Sigmoid colon (tissue), 7 donors: ENCODE data around the gene MITF. TPM values are rescaled to one million over a fixed set of nuclear protein-coding genes. Genes with fewer than 3 reads are reported as not detected.

Experiments used
- DNase-seq: peaks from one replicate; pipeline ENCODE4 v3.0.0-alpha.2; 2019
- H3K27ac ChIP-seq, 4 donors: fragments of 200-600 bp; sonication (generic); one replicate each; pipeline ENCODE4 v1.5.1; 2016 to 2019; ENCODE audit warnings: mild to moderate bottlenecking in 1 of 4
- H3K27me3 ChIP-seq, 3 donors: fragments of 200-600 bp; sonication (generic); one replicate each; pipeline ENCODE4 v1.5.1; 2019; ENCODE audit warnings: mild to moderate bottlenecking in 1 of 3
- H3K36me3 ChIP-seq, 4 donors: fragments of 200-600 bp; sonication (generic); one replicate each; pipeline ENCODE4 v1.5.1; 2016 to 2019
- H3K4me1 ChIP-seq, 4 donors: fragments of 200-600 bp; sonication (generic); one replicate each; pipeline ENCODE4 v1.5.1; 2017 to 2019
- H3K4me3 ChIP-seq, 4 donors: fragments of 200-600 bp; sonication (generic); one replicate each; pipeline ENCODE4 v1.5.1; 2017 to 2019; ENCODE audit warnings: mild to moderate bottlenecking in 2 of 4, moderate library complexity in 1 of 4
- H3K9me3 ChIP-seq, 4 donors: fragments of 200-600 bp in 3 of 4; sonication (generic) in 3 of 4; one replicate each; pipeline versions ENCODE4 v1.5.1 to v1.6.1; 2013 to 2019
- EP300 ChIP-seq, 4 donors: sonication (generic); formaldehyde crosslinking; IDR thresholded peaks; one replicate each; pipeline ENCODE4 v1.6.1; 2017; ENCODE audit warnings: antibody characterized with exemption in 4 of 4
- POLR2A ChIP-seq, 2 donors: fragments of 450-650 bp; IDR thresholded peaks; one replicate each; pipeline ENCODE4 v1.6.1; 2016; ENCODE audit warnings: antibody characterized with exemption in 2 of 2, mild to moderate bottlenecking in 2 of 2, moderate library complexity in 2 of 2
- POLR2AphosphoS5 ChIP-seq, 4 donors: sonication (generic); formaldehyde crosslinking; IDR thresholded peaks; one replicate each; pipeline ENCODE4 v1.6.1; 2017; ENCODE audit warnings: antibody characterized with exemption in 4 of 4
- WGBS, 2 donors: extraction: QIAGEN DNeasy Blood & Tissue Kit; methylation state at CpG; one replicate each; pipeline ENCODE4 v1.1.7; 2013; 5-methylcytosine and 5-hydroxymethylcytosine counted together
- intact Hi-C: fragments of 100-400 bp; cut with DNase I; formaldehyde crosslinking; loops from one replicate; pipeline ENCODE4 v1.15.1; 2023
- polyA plus RNA-seq, 3 donors: library from polyadenylated mRNA; stranded (reverse); fragments of 200-250 nt; gene quantifications; one replicate each; pipeline ENCODE4 v1.2.3, GENCODE V29; 2013
- total RNA-seq, 4 donors: library from RNA; depleted of rRNA; stranded (reverse); fragments of >200 nt; gene quantifications; one replicate each; pipeline ENCODE4 v1.1.0, GENCODE V29; 2016
- TF ChIP-seq, protein P1 (sequence below), 4 experiments: fragments of 450-650 bp in 3 of 4; fragments of 200-600 bp in 1 of 4; IDR thresholded peaks; one replicate each; pipeline ENCODE4 v1.5.1; 2016 to 2019; ENCODE audit warnings: antibody characterized with exemption in 4 of 4, mild to moderate bottlenecking in 3 of 4, moderate library complexity in 2 of 4
- donor health status: healthy with polysubstance abuse.
- donor health status: Bipolar disorder and iron deficiency.
- donor health status: healthy.

MITF gene
- total and polyA plus RNA-seq, 7 donors = 2.1 to 73.2 (median 65.4) TPM

DNA sequence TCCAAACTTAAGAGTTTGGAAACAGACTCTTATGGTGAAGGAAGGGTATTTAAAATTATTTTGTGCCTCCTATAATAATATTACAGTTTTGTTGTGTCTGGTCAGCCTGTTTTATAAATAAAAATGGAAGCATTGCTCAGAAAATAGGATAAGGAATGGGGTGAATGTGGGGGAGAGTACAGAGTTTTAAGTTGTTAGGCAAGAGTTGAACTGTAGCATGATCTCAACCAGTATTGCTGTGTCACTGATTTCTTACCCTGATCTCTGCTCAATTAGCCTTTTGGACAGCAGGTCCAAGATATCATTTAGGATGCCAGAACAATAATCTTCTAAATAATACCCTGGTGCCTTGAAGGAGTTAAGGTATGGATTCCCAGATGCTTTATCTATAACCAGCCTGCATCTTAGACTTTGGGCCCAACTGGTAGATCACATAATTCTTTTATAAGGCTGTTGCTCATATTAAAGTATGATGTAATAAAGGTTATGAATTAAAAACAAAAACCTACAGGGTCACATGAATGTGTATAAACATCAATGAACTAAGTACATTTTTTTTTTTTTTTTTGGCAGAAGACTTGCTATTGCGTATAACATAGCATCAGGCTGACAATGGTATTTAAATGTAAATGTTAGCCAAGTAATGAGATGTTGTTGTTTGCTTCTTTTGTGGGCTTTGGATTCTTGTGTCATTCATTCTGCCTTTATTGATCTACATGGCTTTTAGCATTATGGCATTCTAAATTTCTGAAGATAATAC is 70.0 kb downstream of the MITF start:
- H3K36me3 ChIP-seq = no peaks in the 10 kb centered on the region
- TF ChIP-seq POLR2AphosphoS5 (IDR thresholded peaks at IDR 0.05) (no peak), POLR2A (IDR thresholded peaks at IDR 0.05) (no peak), EP300 (IDR thresholded peaks at IDR 0.05) (no peak)
- TF ChIP-seq, protein P1, sequence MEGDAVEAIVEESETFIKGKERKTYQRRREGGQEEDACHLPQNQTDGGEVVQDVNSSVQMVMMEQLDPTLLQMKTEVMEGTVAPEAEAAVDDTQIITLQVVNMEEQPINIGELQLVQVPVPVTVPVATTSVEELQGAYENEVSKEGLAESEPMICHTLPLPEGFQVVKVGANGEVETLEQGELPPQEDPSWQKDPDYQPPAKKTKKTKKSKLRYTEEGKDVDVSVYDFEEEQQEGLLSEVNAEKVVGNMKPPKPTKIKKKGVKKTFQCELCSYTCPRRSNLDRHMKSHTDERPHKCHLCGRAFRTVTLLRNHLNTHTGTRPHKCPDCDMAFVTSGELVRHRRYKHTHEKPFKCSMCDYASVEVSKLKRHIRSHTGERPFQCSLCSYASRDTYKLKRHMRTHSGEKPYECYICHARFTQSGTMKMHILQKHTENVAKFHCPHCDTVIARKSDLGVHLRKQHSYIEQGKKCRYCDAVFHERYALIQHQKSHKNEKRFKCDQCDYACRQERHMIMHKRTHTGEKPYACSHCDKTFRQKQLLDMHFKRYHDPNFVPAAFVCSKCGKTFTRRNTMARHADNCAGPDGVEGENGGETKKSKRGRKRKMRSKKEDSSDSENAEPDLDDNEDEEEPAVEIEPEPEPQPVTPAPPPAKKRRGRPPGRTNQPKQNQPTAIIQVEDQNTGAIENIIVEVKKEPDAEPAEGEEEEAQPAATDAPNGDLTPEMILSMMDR (IDR thresholded peaks at IDR 0.05) = no peak
- 86 to 88% methylated on average over 1 of the region's 1 CpG for WGBS, 2 donors
- H3K9me3 ChIP-seq = no peaks in the 10 kb centered on the region
- H3K27ac ChIP-seq = no peak overlapping the region
- peaks cover 0 to 54% (median 41%) of the 10 kb centered on the region in 4 donors for H3K4me1 ChIP-seq
- no peak for DNase-seq
- H3K4me3 ChIP-seq = no peak overlapping the region
- H3K27me3 ChIP-seq = no peaks in the 10 kb centered on the region
- intact Hi-C loops = no loop called here

DNA sequence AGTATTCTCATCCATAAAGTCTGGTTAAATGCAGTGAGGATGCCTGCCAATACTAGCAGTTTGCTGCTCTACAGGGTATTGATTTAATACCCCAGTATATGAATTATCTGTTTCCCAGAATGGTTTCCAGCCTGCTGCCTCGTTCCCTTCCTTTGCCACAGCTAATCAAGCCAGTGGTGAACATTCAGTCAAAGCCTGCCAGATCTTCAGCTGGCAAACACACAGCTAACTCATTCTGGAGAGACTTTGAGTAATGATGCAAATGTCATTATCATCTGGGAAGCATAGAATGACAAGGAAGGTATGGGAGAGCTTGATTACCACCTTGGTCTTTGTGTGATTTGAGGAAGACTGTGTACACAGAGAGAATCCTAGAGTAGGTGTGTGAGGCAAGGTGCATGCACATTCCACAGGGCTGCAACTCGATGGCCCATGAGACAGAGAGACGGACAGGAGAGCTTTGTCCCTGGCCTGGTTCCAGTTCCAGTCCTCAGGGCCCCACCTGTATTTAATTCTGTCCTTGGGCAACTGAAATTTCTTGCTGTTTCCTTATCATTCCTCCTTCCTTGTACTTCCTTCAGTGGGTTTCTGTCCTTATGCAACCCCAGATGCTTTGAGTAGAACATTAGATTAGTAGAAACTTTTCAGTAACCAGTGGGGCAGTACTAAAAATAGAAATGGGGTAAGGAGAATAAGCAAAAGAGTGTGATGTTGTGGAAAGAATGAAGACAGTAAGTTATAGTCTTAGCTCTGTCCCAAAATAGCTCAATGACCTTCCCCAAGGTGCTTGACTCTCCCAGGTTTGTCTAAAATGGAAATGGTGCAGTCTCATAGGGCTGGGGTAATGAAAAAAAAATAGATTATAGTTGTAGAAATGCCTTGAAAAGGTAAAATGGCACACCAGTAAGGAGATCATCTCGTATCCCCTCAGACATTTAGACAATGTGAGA is 72.5 kb downstream of the MITF start:
- Histone ChIP-seq H3K36me3 (no peaks in the 10 kb centered on the region), H3K27me3 (no peaks in the 10 kb centered on the region), H3K4me1 (peaks cover 0 to 72% (median 47%) of the 10 kb centered on the region in 4 donors), H3K9me3 (no peaks in the 10 kb centered on the region), H3K27ac (no peak overlapping the region), H3K4me3 (no peak overlapping the region)
- intact Hi-C loops = no loop called here
- WGBS, 2 donors = 50 to 64% methylated on average over 4 of the region's 4 CpGs
- no peak for DNase-seq
- no peak for TF ChIP-seq POLR2A (IDR thresholded peaks at IDR 0.05)
- no peak for TF ChIP-seq EP300 (IDR thresholded peaks at IDR 0.05)
- TF ChIP-seq, protein P1 (IDR thresholded peaks at IDR 0.05) = no peak
- TF ChIP-seq POLR2AphosphoS5 (IDR thresholded peaks at IDR 0.05) = no peak

DNA sequence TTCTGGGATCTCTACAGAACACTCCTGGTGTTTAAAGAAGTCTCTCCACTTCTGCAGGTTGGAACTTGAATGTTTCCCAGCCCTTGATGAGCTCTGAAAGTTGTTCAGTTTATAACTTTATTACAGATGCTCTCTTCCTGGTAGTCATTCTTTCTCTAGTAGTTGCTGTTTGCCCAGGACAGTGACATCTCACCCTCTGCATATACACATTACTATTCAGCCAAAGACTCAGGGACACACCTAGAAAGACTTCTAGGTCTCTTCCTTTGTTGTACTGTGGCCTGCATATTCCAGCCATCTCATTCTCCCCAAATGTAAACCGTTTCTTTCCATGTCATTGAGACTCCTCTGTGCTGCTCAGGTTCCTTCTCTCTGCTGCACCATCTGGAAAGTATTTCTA is 76.7 kb downstream of the MITF start:
- no peaks in the 10 kb centered on the region for H3K36me3 ChIP-seq
- H3K4me1 ChIP-seq = peaks cover 0 to 84% (median 62%) of the 10 kb centered on the region in 4 donors
- intact Hi-C loops = no loop called here
- H3K27me3 ChIP-seq = no peaks in the 10 kb centered on the region
- 6 to 51% methylated on average over 1 of the region's 1 CpG for WGBS, 2 donors
- TF ChIP-seq, protein P1 (IDR thresholded peaks at IDR 0.05) = no peak
- H3K27ac ChIP-seq = no peak overlapping the region
- no peak for DNase-seq
- H3K9me3 ChIP-seq = no peaks in the 10 kb centered on the region
- no peak overlapping the region for H3K4me3 ChIP-seq

DNA sequence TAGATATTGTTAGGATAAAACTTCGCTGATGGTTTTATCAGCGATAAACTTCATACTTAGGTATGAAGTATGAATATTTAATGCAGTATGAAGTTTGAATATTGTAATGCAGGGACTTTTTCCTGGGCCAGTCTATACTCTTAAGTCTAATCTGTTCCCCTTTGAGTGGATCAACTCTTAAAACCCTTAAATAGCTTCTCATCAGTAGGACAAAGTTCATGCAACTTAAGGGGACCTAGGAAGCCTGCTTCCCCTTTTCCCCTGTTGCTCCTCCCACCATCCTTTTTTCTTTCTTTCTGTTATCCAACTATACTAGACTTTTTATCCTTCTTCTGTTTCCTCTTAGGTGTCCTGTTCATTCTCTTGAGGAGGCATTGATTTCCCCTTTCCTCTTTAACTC is 78.7 kb downstream of the MITF start:
- intact Hi-C loops = no loop called here
- Histone ChIP-seq H3K36me3 (no peaks in the 10 kb centered on the region), H3K4me1 (peaks cover 0 to 78% (median 61%) of the 10 kb centered on the region in 4 donors), H3K27ac (no peak overlapping the region), H3K27me3 (no peaks in the 10 kb centered on the region), H3K4me3 (no peak overlapping the region), H3K9me3 (no peaks in the 10 kb centered on the region)
- TF ChIP-seq POLR2AphosphoS5 (IDR thresholded peaks at IDR 0.05) = no peak
- TF ChIP-seq, protein P1 (IDR thresholded peaks at IDR 0.05) = no peak
- no peak for TF ChIP-seq POLR2A (IDR thresholded peaks at IDR 0.05)
- TF ChIP-seq EP300 (IDR thresholded peaks at IDR 0.05) = no peak
- WGBS, 2 donors = 94 to 97% methylated on average over 2 of the region's 2 CpGs
- no peak for DNase-seq
